DLD1 (cell line): ENCODE measurements around the gene ARL15.

Source experiments
- in situ Hi-C: cut with HindIII; loops from 2 replicates; pipeline ENCODE4 v1.10.0; 2017; ENCODE audit warnings: low sequenced_read_pairs

The ARL15 gene

GRCh38 chr5:54288568-54289217, 21.7 kb downstream of the ARL15 start:
- in situ Hi-C loops: no loop called here

- in situ Hi-C loops: no loop called here
Measured at GRCh38 chr5:54285686-54286085, 24.7 kb downstream of the ARL15 start.

- in situ Hi-C loops: no loop called here
Measured at GRCh38 chr5:54284586-54284985, 25.8 kb downstream of the ARL15 start.

GRCh38 chr5:54282876-54283275, 27.5 kb downstream of the ARL15 start:
- in situ Hi-C loops: no loop called here

GRCh38 chr5:54281960-54282692, 28.2 kb downstream of the ARL15 start:
- in situ Hi-C loops: no loop called here

GRCh38 chr5:54279960-54280359, 30.4 kb downstream of the ARL15 start:
- in situ Hi-C loops: no loop called here

- in situ Hi-C loops: no loop called here
Measured at GRCh38 chr5:54278979-54279717, 31.2 kb downstream of the ARL15 start.

- in situ Hi-C loops: no loop called here
Measured at GRCh38 chr5:54278036-54278830, 32.1 kb downstream of the ARL15 start.

GRCh38 chr5:54276048-54276447, 34.3 kb downstream of the ARL15 start:
- in situ Hi-C loops: no loop called here

GRCh38 chr5:54275361-54275760, 35.0 kb downstream of the ARL15 start:
- in situ Hi-C loops: no loop called here

- in situ Hi-C loops: no loop called here
Measured at GRCh38 chr5:54274944-54275343, 35.4 kb downstream of the ARL15 start.

- in situ Hi-C loops: no loop called here
Measured at GRCh38 chr5:54273715-54274114, 36.7 kb downstream of the ARL15 start.

GRCh38 chr5:54272746-54273145, 37.6 kb downstream of the ARL15 start:
- in situ Hi-C loops: no loop called here

GRCh38 chr5:54270326-54270725, 40.0 kb downstream of the ARL15 start:
- in situ Hi-C loops: no loop called here

GRCh38 chr5:54264574-54264973, 45.8 kb downstream of the ARL15 start:
- in situ Hi-C loops: no loop called here

GRCh38 chr5:54263447-54263846, 46.9 kb downstream of the ARL15 start:
- in situ Hi-C loops: no loop called here

- in situ Hi-C loops: no loop called here
Measured at GRCh38 chr5:54261596-54261995, 48.8 kb downstream of the ARL15 start.

GRCh38 chr5:54259981-54260380, 50.4 kb downstream of the ARL15 start:
- in situ Hi-C loops: no loop called here

GRCh38 chr5:54259090-54259489, 51.3 kb downstream of the ARL15 start:
- in situ Hi-C loops: no loop called here

GRCh38 chr5:54257366-54258118, 52.8 kb downstream of the ARL15 start:
- in situ Hi-C loops: no loop called here
